Neuronal stem cell (in vitro differentiated cells): ENCODE results near the gene MSH3.

Experiments used
- DNase-seq: peaks from one replicate; pipeline ENCODE4 v3.0.0-alpha.2; 2013; ENCODE audit warnings: low spot score
- H2AFZ ChIP-seq: one replicate; pipeline ENCODE4 v1.6.1; 2013; ENCODE audit warnings: mild to moderate bottlenecking, low read length, inconsistent platforms
- H2AK5ac ChIP-seq: 2 replicates; pipeline ENCODE4 v1.6.1; 2013; ENCODE audit warnings: low read depth, mild to moderate bottlenecking, inconsistent platforms, low read length, moderate library complexity, mixed read lengths
- H2BK120ac ChIP-seq: 2 replicates; pipeline ENCODE4 v1.6.1; 2013; ENCODE audit warnings: low read depth, mild to moderate bottlenecking, inconsistent platforms, low read length, moderate library complexity, mixed read lengths
- H2BK12ac ChIP-seq: one replicate; pipeline ENCODE4 v1.6.1; 2013; ENCODE audit warnings: low read length, inconsistent platforms
- H2BK15ac ChIP-seq: 2 replicates; pipeline ENCODE4 v1.6.1; 2013; ENCODE audit warnings: mild to moderate bottlenecking, low read length, inconsistent platforms, mixed read lengths
- H2BK5ac ChIP-seq: one replicate; pipeline ENCODE4 v1.6.1; 2013; ENCODE audit warnings: inconsistent platforms, mild to moderate bottlenecking, low read length, moderate library complexity
- H3K14ac ChIP-seq: one replicate; pipeline ENCODE4 v1.6.1; 2013; ENCODE audit warnings: low read length, inconsistent platforms
- H3K18ac ChIP-seq: 2 replicates; pipeline ENCODE4 v1.6.1; 2013; ENCODE audit warnings: low read length, inconsistent platforms
- H3K23ac ChIP-seq: 2 replicates; pipeline ENCODE4 v1.6.1; 2013; ENCODE audit warnings: low read depth, mild to moderate bottlenecking, mixed read lengths, low read length, inconsistent platforms; ENCODE audit not compliant: poor library complexity
- H3K27ac ChIP-seq: replicated peaks from 3 replicates; pipeline ENCODE4 v1.5.1; 2013; ENCODE audit warnings: low read length, inconsistent platforms
- H3K27me3 ChIP-seq, 3 experiments: 2 replicates each; pipeline ENCODE4 v1.6.1; 2013; ENCODE audit warnings: low read length in 3 of 3, mild to moderate bottlenecking in 2 of 3, inconsistent platforms in 1 of 3, low read depth in 1 of 3, mixed read lengths in 1 of 3, moderate library complexity in 1 of 3; ENCODE audit not compliant: control insufficient read depth in 3 of 3, insufficient read depth in 3 of 3
- H3K36me3 ChIP-seq, 2 donors: replicated peaks in 1 of 2; 2 replicates each; pipeline ENCODE4 v1.6.1; 2013; ENCODE audit warnings: low read length in 2 of 2; ENCODE audit not compliant: control insufficient read depth in 2 of 2, insufficient read depth in 2 of 2
- H3K4ac ChIP-seq: 2 replicates; pipeline ENCODE4 v1.6.1; 2013; ENCODE audit warnings: inconsistent platforms, mild to moderate bottlenecking, low read length, moderate library complexity
- H3K4me1 ChIP-seq, 2 donors: 1 replicate in 1 of 2; 2 replicates in 1 of 2; pipeline ENCODE4 v1.6.1; 2013; ENCODE audit warnings: low read length in 2 of 2, low read depth in 1 of 2; ENCODE audit not compliant: control insufficient read depth in 2 of 2, insufficient read depth in 1 of 2
- H3K4me2 ChIP-seq: one replicate; pipeline ENCODE4 v1.6.1; 2013; ENCODE audit warnings: mild to moderate bottlenecking, low read length, inconsistent platforms; ENCODE audit not compliant: insufficient read depth, poor library complexity, severe bottlenecking
- H3K4me3 ChIP-seq, 2 donors: 2 replicates each; pipeline ENCODE4 v1.5.1; 2013; ENCODE audit warnings: low read length in 2 of 2, mild to moderate bottlenecking in 2 of 2, inconsistent platforms in 1 of 2, moderate library complexity in 1 of 2
- H3K79me1 ChIP-seq: one replicate; pipeline ENCODE4 v1.6.1; 2013; ENCODE audit warnings: low read depth, mild to moderate bottlenecking, inconsistent platforms, low read length, moderate library complexity
- H3K9ac ChIP-seq: one replicate; pipeline ENCODE4 v1.6.1; 2013; ENCODE audit warnings: mild to moderate bottlenecking, low read depth, low read length, inconsistent platforms; ENCODE audit not compliant: poor library complexity
- H3K9me3 ChIP-seq, 2 donors: replicated peaks in 1 of 2; 2 replicates each; pipeline versions ENCODE3 to v1.6.1; 2013; ENCODE audit warnings: low read length in 2 of 2, mild to moderate bottlenecking in 2 of 2, inconsistent platforms in 1 of 2, low read depth in 1 of 2, mixed read lengths in 1 of 2, moderate library complexity in 1 of 2; ENCODE audit not compliant: control insufficient read depth in 2 of 2, insufficient read depth in 1 of 2
- H4K8ac ChIP-seq: one replicate; pipeline ENCODE4 v1.6.1; 2013; ENCODE audit warnings: low read depth, mild to moderate bottlenecking, inconsistent platforms, low read length, moderate library complexity
- H4K91ac ChIP-seq: one replicate; pipeline ENCODE4 v1.6.1; 2013; ENCODE audit warnings: low read length, low read depth, mild to moderate bottlenecking, inconsistent platforms; ENCODE audit not compliant: poor library complexity
- WGBS, 2 donors: extraction: QIAGEN DNeasy Blood & Tissue Kit; methylation state at CpG; one replicate each; pipeline ENCODE4 v1.1.7; 2013; ENCODE audit warnings: missing lambda C conversion rate in 2 of 2, mixed read lengths in 1 of 2; ENCODE audit not compliant: insufficient read length in 2 of 2, insufficient replicate concordance in 1 of 2; ENCODE audit errors: extremely low coverage in 2 of 2; 5-methylcytosine and 5-hydroxymethylcytosine counted together

Gene MSH3

DNA sequence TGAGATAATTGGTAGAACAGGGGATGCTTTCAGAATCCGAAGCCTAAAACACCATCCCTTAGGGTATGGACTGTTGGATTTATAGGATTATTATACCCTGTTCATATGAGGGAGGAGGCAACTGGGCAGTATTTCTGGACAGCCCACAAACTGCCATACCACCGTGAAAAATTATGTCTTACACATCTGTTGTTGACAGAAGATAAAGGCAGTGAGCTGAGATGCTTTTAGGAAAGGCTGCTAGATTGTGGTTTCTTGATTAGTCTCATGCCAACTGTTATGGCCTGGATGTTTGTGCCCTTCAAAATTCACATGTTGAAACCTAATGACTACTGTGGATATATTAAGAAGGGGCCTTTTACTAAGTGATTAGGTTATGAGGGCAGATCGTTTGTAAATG is 84.0 kb downstream of the MSH3 start:
- no peak overlapping the region for H2AK5ac ChIP-seq
- H2BK15ac ChIP-seq, result no peak overlapping the region
- no peak overlapping the region for H3K27ac ChIP-seq
- H2BK12ac ChIP-seq, result no peak overlapping the region
- H2AFZ ChIP-seq, result no peak overlapping the region
- no peak overlapping the region for H3K23ac ChIP-seq
- peaks cover 0 to 38% of the 10 kb centered on the region in 2 donors for H3K36me3 ChIP-seq
- H3K79me1 ChIP-seq, result peaks cover 2% of the 10 kb centered on the region
- H2BK5ac ChIP-seq, result no peak overlapping the region
- H3K18ac ChIP-seq, result no peak overlapping the region
- no peak overlapping the region for H4K91ac ChIP-seq
- no peak overlapping the region for H3K9ac ChIP-seq
- DNase-seq, result no peak
- no CpG with 5 or more reads among the region's 3 CpGs for WGBS, 2 donors
- no peak overlapping the region for H3K4ac ChIP-seq
- no peaks in the 10 kb centered on the region for H3K4me1 ChIP-seq
- H3K14ac ChIP-seq, result no peak overlapping the region
- H3K27me3 ChIP-seq, result no peaks in the 10 kb centered on the region
- no peak overlapping the region for H3K4me3 ChIP-seq
- no peak overlapping the region for H4K8ac ChIP-seq
- no peak overlapping the region for H2BK120ac ChIP-seq
- H3K9me3 ChIP-seq, result peaks cover 3 to 5% of the 10 kb centered on the region in 2 donors
- H3K4me2 ChIP-seq, result no peak overlapping the region

DNA sequence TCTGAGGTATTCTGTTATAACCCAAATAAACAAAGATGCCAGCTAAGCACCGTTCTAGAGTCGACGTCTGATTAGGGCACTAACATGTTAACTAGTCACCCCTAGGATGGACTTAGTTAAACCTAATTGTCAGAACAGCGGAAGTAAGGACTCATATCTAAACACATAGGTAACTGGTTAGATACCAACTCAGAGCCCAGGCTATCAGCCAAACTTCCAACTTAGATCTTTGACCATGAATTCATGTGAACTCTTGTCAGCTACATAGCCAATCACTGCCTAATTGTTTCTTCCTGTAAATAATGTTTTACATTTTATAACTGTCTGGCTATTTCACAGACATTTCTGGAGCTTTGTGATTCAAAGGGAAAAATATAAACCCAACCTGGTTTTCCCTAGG is 84.6 kb downstream of the MSH3 start:
- Histone ChIP-seq H3K36me3 (peaks cover 0 to 36% of the 10 kb centered on the region in 2 donors), H4K91ac (no peak overlapping the region), H2AFZ (no peak overlapping the region), H3K27me3 (no peaks in the 10 kb centered on the region), H3K9ac (no peak overlapping the region), H3K9me3 (peaks cover 3 to 8% of the 10 kb centered on the region in 2 donors), H3K14ac (no peak overlapping the region), H2BK120ac (no peak overlapping the region), H2BK5ac (no peak overlapping the region), H3K23ac (no peak overlapping the region), H4K8ac (no peak overlapping the region), H3K4ac (no peak overlapping the region), H3K18ac (no peak overlapping the region), H3K79me1 (peaks cover 2% of the 10 kb centered on the region), H2BK12ac (no peak overlapping the region), H3K4me3 (no peak overlapping the region), H2BK15ac (no peak overlapping the region), H2AK5ac (no peak overlapping the region), H3K4me2 (no peak overlapping the region), H3K4me1 (no peaks in the 10 kb centered on the region), H3K27ac (no peak overlapping the region)
- no peak for DNase-seq
- WGBS, 2 donors, result no CpG with 5 or more reads among the region's 4 CpGs

DNA sequence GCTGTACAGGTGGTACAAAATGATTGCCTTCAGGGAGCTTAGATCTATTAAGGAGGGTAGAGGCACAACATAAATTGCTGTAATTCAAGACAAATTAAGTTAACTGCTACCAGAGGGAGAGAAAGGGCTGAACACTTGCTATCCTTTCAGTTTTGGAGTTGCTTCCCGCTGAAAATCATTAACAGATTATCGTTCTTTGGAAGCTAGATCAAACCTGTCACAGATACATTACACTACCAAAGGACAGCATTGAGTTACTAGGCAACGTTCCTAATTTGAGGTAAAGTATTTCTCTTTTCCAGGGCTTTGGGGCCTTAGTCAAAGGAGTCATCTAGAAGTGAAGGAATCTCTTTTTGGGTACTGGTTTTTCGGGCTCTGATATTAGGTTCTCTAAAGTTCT is 85.0 kb downstream of the MSH3 start:
- Histone ChIP-seq H3K27me3 (no peaks in the 10 kb centered on the region), H3K18ac (no peak overlapping the region), H4K8ac (no peak overlapping the region), H2AK5ac (no peak overlapping the region), H3K4me3 (no peak overlapping the region), H3K4ac (no peak overlapping the region), H2AFZ (no peak overlapping the region), H3K79me1 (peaks cover 2% of the 10 kb centered on the region), H2BK5ac (no peak overlapping the region), H2BK120ac (no peak overlapping the region), H3K9ac (no peak overlapping the region), H3K27ac (no peak overlapping the region), H3K36me3 (peaks cover 0 to 37% of the 10 kb centered on the region in 2 donors), H3K4me1 (no peaks in the 10 kb centered on the region), H3K23ac (no peak overlapping the region), H4K91ac (no peak overlapping the region), H3K14ac (no peak overlapping the region), H3K4me2 (no peak overlapping the region), H3K9me3 (peaks cover 3 to 12% of the 10 kb centered on the region in 2 donors), H2BK15ac (no peak overlapping the region), H2BK12ac (no peak overlapping the region)
- no peak for DNase-seq
- WGBS, 2 donors, result no CpG with 5 or more reads among the region's 4 CpGs

DNA sequence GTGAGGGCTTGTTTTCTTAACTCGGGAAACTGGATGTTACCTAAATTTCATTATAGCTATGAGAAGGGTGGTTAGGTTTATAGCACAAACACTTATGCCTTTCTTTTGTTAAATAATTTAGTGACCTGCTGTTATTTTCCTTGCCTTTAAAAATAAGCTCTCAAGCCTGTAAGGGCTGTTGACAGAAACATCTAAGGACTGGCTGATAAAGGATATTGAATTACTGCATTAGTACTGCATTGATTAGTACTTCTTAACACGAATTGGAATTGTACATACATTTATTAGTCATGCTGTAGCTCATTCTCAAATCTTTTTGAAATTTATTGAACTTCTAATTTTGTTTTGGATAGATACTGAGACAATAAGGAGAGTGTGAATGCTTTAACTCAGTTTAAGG is 85.4 kb downstream of the MSH3 start:
- Histone ChIP-seq H3K9me3 (peaks cover 3 to 16% of the 10 kb centered on the region in 2 donors), H3K14ac (no peak overlapping the region), H3K9ac (no peak overlapping the region), H2AK5ac (no peak overlapping the region), H3K27ac (no peak overlapping the region), H4K91ac (no peak overlapping the region), H3K27me3 (no peaks in the 10 kb centered on the region), H3K23ac (no peak overlapping the region), H4K8ac (no peak overlapping the region), H3K36me3 (peaks cover 0 to 41% of the 10 kb centered on the region in 2 donors), H3K4me2 (no peak overlapping the region), H3K79me1 (peaks cover 2% of the 10 kb centered on the region), H2BK12ac (no peak overlapping the region), H3K18ac (no peak overlapping the region), H2BK5ac (no peak overlapping the region), H2AFZ (no peak overlapping the region), H3K4ac (no peak overlapping the region), H3K4me1 (no peaks in the 10 kb centered on the region), H2BK120ac (no peak overlapping the region), H3K4me3 (no peak overlapping the region), H2BK15ac (no peak overlapping the region)
- WGBS, 2 donors, result no CpG with 5 or more reads among the region's 2 CpGs
- no peak for DNase-seq
